ENCODE measurements around the gene CAMK1D. TPM values are rescaled to one million over a fixed set of nuclear protein-coding genes. Genes with fewer than 3 reads are reported as not detected.

CAMK1D gene
- polyA plus RNA-seq, 1 experiment: 1.1 TPM

- Histone ChIP-seq H3K27me3 (ENCODE audit: control insufficient read depth, insufficient read depth, low read length) (no peaks in the 10 kb centered on the region), H3K4me3 (ENCODE audit: low read depth, low read length) (no peak overlapping the region), H3K36me3 (ENCODE audit: control insufficient read depth, insufficient read depth, low read length) (no peaks in the 10 kb centered on the region)
- TF ChIP-seq CTCF (IDR thresholded peaks at IDR 0.05; ENCODE audit: insufficient read depth, low read depth, low read length): no peak
- ChIA-PET CTCF (no interaction called here), POLR2A (no interaction called here)
- no peak for DNase-seq (ENCODE audit: low read depth)
These were observed 287.2 kb downstream of the CAMK1D start for GRCh38 chr10:12636571-12636970.

GRCh38 chr10:12637649-12638048, 288.3 kb downstream of the CAMK1D start:
- no peaks in the 10 kb centered on the region for H3K27me3 ChIP-seq (ENCODE audit: control insufficient read depth, insufficient read depth, low read length)
- ChIA-PET POLR2A (no interaction called here), CTCF (no interaction called here)
- no peak overlapping the region for H3K4me3 ChIP-seq (ENCODE audit: low read depth, low read length)
- DNase-seq (ENCODE audit: low read depth): no peak
- TF ChIP-seq CTCF (IDR thresholded peaks at IDR 0.05; ENCODE audit: insufficient read depth, low read depth, low read length): no peak
- no peaks in the 10 kb centered on the region for H3K36me3 ChIP-seq (ENCODE audit: control insufficient read depth, insufficient read depth, low read length)

GRCh38 chr10:12638103-12638502, 288.8 kb downstream of the CAMK1D start:
- POLR2A ChIA-PET: no interaction called here
- CTCF ChIA-PET: no interaction called here
- no peaks in the 10 kb centered on the region for H3K27me3 ChIP-seq (ENCODE audit: control insufficient read depth, insufficient read depth, low read length)
- no peak for TF ChIP-seq CTCF (IDR thresholded peaks at IDR 0.05; ENCODE audit: insufficient read depth, low read depth, low read length)
- H3K36me3 ChIP-seq (ENCODE audit: control insufficient read depth, insufficient read depth, low read length): no peaks in the 10 kb centered on the region
- no peak for DNase-seq (ENCODE audit: low read depth)
- H3K4me3 ChIP-seq (ENCODE audit: low read depth, low read length): no peak overlapping the region

- H3K4me3 ChIP-seq (ENCODE audit: low read depth, low read length): no peak overlapping the region
- no peaks in the 10 kb centered on the region for H3K36me3 ChIP-seq (ENCODE audit: control insufficient read depth, insufficient read depth, low read length)
- no peak for TF ChIP-seq CTCF (IDR thresholded peaks at IDR 0.05; ENCODE audit: insufficient read depth, low read depth, low read length)
- no peak for DNase-seq (ENCODE audit: low read depth)
- CTCF ChIA-PET: interaction anchor here (1.2 to 2.0 kb wide), 3 partner anchors 8 to 73 kb away, joined by 3 to 5 read pairs (median 3); no protein-coding TSS in a partner anchor
- H3K27me3 ChIP-seq (ENCODE audit: control insufficient read depth, insufficient read depth, low read length): no peaks in the 10 kb centered on the region
- POLR2A ChIA-PET: no interaction called here
These were observed 289.4 kb downstream of the CAMK1D start for GRCh38 chr10:12638781-12639180.

- H3K27me3 ChIP-seq (ENCODE audit: control insufficient read depth, insufficient read depth, low read length): no peaks in the 10 kb centered on the region
- CTCF ChIA-PET: interaction anchor here (1.0 to 2.0 kb wide), 3 partner anchors 10 to 16 kb away, joined by 3 to 5 read pairs (median 3); no protein-coding TSS in a partner anchor
- POLR2A ChIA-PET: no interaction called here
- no peaks in the 10 kb centered on the region for H3K36me3 ChIP-seq (ENCODE audit: control insufficient read depth, insufficient read depth, low read length)
- no peak overlapping the region for H3K4me3 ChIP-seq (ENCODE audit: low read depth, low read length)
- no peak for TF ChIP-seq CTCF (IDR thresholded peaks at IDR 0.05; ENCODE audit: insufficient read depth, low read depth, low read length)
- DNase-seq (ENCODE audit: low read depth): no peak
These were observed 290.9 kb downstream of the CAMK1D start for GRCh38 chr10:12639996-12640944.
